ENCODE data around the gene ATPAF2.
A peak's percentile ranks its signal among the peaks of the same experiment; 100 is the strongest.

The ATPAF2 gene

DNA sequence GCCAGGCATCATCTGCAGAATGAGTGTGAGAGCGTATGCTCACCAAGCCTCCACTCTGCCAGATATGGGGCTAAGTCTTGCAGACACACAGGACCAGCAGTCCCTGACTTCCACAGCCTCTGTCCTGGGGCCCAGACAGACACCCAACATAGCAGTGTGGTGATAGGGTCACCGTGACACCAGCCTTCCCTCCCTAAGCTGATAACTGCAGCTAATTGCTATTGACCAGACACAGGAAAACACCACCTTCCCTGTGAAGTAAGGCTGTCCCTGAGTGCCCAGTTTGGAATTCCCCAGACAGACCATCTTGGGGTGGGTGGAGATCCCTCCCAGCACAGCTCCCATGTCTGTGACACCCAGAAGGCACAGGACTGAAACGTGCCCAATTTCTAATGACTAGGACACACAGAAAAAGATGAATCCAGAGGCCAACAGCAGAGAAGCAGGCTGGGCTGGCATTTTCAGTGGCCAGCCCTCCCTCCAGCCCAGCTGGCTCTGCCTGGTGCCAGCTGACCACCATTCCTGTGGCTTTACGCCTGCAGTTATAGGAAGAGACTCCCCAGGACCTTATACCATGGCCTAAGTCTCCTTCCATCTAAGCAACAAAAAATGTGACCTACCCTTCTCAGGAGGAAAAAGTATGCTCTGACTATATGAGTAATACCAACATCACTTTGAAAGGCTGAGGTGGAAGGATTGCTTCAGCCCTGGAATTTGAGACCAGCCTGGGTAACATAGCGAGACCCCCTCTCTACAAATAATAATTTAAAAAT lies 30.3 kb downstream of the ATPAF2 start:
- H3K4me3 ChIP-seq (ENCODE audit: severe bottlenecking): no peak overlapping the region
- no peak for DNase-seq (ENCODE audit: low spot score)
- H3K36me3 ChIP-seq (ENCODE audit: low read depth): no peaks in the 10 kb centered on the region
- peak overlapping the region; percentile 47 for H3K27ac ChIP-seq (ENCODE audit: poor library complexity, severe bottlenecking)
- TF ChIP-seq, protein P1, sequence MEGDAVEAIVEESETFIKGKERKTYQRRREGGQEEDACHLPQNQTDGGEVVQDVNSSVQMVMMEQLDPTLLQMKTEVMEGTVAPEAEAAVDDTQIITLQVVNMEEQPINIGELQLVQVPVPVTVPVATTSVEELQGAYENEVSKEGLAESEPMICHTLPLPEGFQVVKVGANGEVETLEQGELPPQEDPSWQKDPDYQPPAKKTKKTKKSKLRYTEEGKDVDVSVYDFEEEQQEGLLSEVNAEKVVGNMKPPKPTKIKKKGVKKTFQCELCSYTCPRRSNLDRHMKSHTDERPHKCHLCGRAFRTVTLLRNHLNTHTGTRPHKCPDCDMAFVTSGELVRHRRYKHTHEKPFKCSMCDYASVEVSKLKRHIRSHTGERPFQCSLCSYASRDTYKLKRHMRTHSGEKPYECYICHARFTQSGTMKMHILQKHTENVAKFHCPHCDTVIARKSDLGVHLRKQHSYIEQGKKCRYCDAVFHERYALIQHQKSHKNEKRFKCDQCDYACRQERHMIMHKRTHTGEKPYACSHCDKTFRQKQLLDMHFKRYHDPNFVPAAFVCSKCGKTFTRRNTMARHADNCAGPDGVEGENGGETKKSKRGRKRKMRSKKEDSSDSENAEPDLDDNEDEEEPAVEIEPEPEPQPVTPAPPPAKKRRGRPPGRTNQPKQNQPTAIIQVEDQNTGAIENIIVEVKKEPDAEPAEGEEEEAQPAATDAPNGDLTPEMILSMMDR (IDR thresholded peaks at IDR 0.05; ENCODE audit: poor library complexity, severe bottlenecking): no peak
- ATAC-seq (ENCODE audit: low read depth): peak; percentile 87
- H3K9me3 ChIP-seq (ENCODE audit: severe bottlenecking): no peaks in the 10 kb centered on the region
- no peaks in the 10 kb centered on the region for H3K27me3 ChIP-seq (ENCODE audit: insufficient read depth, poor library complexity, severe bottlenecking)
- peaks cover 5% of the 10 kb centered on the region for H3K4me1 ChIP-seq (ENCODE audit: insufficient read depth, poor library complexity, severe bottlenecking)

DNA sequence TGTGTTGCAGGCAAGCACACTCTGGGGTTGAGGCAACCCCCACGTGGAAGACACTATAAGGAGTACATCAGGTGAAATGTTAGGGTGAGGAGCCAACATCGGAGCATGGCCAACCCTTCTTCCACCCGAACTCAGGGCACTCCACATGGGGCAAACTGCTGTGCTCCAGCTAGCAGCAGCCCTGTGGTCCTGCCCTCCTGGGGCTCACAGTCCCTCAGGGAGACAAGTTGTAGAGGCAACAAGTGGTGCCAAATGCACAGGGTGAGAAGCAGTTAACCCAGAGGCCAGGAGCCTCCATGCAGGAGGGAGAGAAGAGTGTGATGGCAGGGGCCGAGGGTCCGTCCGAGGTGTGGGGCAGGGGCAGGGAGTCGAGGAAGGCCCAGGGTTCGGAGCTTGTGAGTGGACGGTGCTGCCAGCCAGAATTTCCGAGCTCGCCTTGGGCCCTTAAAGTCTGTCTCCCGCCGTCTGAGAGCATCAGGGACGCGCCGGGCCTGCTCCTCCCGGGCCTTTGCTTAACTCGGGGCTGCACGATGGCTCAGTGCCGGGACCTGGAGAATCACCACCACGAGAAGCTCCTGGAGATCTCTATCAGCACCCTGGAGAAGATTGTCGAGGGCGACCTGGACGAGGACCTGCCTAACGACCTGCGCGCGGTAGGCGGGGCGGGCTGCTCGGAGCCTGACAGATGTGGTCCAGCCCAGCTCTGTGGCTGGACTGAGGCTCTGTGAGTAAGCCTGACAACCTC lies 32.3 kb downstream of the ATPAF2 start:
- Histone ChIP-seq H3K4me1 (ENCODE audit: insufficient read depth, poor library complexity, severe bottlenecking) (peaks cover 5% of the 10 kb centered on the region), H3K36me3 (ENCODE audit: low read depth) (no peaks in the 10 kb centered on the region), H3K27ac (ENCODE audit: poor library complexity, severe bottlenecking) (no peak overlapping the region), H3K27me3 (ENCODE audit: insufficient read depth, poor library complexity, severe bottlenecking) (no peaks in the 10 kb centered on the region), H3K4me3 (ENCODE audit: severe bottlenecking) (no peak overlapping the region), H3K9me3 (ENCODE audit: severe bottlenecking) (no peaks in the 10 kb centered on the region)
- no peak for ATAC-seq (ENCODE audit: low read depth)
- no peak for DNase-seq (ENCODE audit: low spot score)
- TF ChIP-seq, protein P1 (IDR thresholded peaks at IDR 0.05; ENCODE audit: poor library complexity, severe bottlenecking): no peak

DNA sequence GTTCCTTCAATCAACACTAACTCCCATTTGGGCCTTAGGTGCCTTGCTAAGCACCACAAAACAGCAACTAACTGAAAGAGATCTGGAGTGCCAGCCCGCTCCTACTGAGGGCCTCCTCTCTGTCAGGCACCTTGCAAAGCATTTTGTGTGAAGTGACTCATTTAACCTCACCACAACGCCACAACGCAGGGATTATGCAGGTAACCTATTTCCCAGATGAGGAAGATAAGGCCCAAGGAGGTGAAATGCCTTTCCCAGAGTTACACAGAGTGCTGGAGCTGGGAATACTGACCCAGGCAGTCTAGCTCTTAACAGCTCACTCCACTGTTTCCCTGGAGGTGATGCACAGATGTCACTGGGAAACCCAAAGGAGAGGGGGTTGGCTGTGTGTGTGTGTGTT lies 33.5 kb downstream of the ATPAF2 start:
- no peak overlapping the region for H3K27ac ChIP-seq (ENCODE audit: poor library complexity, severe bottlenecking)
- DNase-seq (ENCODE audit: low spot score): no peak
- H3K36me3 ChIP-seq (ENCODE audit: low read depth): no peaks in the 10 kb centered on the region
- H3K4me1 ChIP-seq (ENCODE audit: insufficient read depth, poor library complexity, severe bottlenecking): peaks cover 5% of the 10 kb centered on the region
- H3K4me3 ChIP-seq (ENCODE audit: severe bottlenecking): no peak overlapping the region
- no peak for ATAC-seq (ENCODE audit: low read depth)
- TF ChIP-seq, protein P1 (IDR thresholded peaks at IDR 0.05; ENCODE audit: poor library complexity, severe bottlenecking): no peak
- no peaks in the 10 kb centered on the region for H3K27me3 ChIP-seq (ENCODE audit: insufficient read depth, poor library complexity, severe bottlenecking)
- H3K9me3 ChIP-seq (ENCODE audit: severe bottlenecking): no peaks in the 10 kb centered on the region

DNA sequence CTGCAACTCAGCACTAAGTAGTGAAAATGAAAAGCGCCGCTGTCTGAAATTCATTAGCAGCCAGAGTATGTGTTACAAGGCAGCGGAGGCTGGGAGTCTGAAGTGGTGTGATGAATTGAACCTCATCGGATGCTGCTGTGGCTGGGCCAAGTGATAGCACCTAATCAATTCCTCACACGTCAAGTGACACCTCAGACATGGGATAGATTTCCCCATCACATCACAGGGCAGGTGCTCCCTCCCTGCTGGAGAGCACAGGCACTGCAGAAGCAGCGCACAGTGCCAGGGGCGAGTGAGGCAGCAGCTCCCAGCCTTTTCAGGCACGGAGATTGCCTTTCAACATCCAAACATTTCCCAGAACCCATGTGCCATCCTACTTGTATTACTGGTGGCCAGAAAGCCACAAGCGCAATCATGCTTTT lies 34.1 kb downstream of the ATPAF2 start:
- DNase-seq (ENCODE audit: low spot score) (no peak), ATAC-seq (ENCODE audit: low read depth) (no peak)
- no peak overlapping the region for H3K27ac ChIP-seq (ENCODE audit: poor library complexity, severe bottlenecking)
- TF ChIP-seq, protein P1 (IDR thresholded peaks at IDR 0.05; ENCODE audit: poor library complexity, severe bottlenecking): no peak
- no peaks in the 10 kb centered on the region for H3K36me3 ChIP-seq (ENCODE audit: low read depth)
- peaks cover 5% of the 10 kb centered on the region for H3K4me1 ChIP-seq (ENCODE audit: insufficient read depth, poor library complexity, severe bottlenecking)
- no peak overlapping the region for H3K4me3 ChIP-seq (ENCODE audit: severe bottlenecking)
- no peaks in the 10 kb centered on the region for H3K27me3 ChIP-seq (ENCODE audit: insufficient read depth, poor library complexity, severe bottlenecking)
- no peaks in the 10 kb centered on the region for H3K9me3 ChIP-seq (ENCODE audit: severe bottlenecking)

Data from RWPE2 (cell line).